Pulmonary artery endothelial cell (primary cell): ENCODE data around the gene COMMD4. TPM values are rescaled to one million over a fixed set of nuclear protein-coding genes. Genes with fewer than 3 reads are reported as not detected.

Experiments
- DNase-seq: peaks from one replicate; pipeline ENCODE4 v3.0.0-alpha.2; 2011; ENCODE audit warnings: low read depth, low spot score
- total RNA-seq: library from RNA; depleted of rRNA; stranded (reverse); fragments of >200 nt; gene quantifications from 2 replicates; pipeline ENCODE4 v1.2.3, GENCODE V29; 2014

Gene COMMD4
- total RNA-seq, 1 donor from 2014 or later = 81.1 TPM

DNA sequence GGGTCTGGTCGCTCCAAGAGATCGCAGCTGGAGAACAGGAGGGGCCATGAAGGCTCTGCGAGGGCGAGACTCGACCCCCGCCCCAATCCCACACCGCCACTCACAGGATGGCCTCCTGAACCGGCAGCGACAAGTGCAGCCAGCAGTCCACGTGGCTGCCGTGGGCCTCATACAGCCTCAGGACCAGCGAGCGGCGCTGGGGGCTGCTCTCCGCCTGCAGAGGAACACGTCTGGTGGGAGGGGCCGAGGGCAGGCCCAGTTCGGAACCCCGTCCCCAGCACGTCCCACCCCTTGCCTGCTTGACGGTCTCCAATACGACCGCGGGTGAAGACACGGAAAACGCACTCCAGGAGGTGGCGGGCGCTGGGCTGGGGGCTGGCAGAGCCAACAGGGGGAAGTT is 20.1 kb downstream of the COMMD4 start:
- no peak for DNase-seq

DNA sequence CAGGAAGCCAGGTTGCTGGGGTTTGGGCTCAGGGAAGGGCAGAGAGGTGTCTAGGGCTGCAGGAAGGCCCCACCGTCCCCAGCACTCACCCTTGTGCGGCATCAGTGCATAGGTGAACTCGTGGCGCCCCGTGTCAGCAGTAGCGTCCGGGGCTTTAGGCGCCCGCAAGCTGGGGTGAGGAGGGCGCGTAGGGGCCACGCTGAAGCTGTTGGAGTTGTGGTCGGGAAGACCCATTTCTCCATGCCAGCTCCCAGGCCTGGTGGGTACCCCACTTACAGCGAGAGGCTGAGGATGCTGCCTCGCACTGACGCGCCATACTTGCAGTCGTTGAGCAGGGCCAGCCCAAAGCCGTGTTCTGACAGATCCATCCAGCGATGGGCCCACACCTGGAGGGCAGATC is 20.7 kb downstream of the COMMD4 start:
- no peak for DNase-seq

DNA sequence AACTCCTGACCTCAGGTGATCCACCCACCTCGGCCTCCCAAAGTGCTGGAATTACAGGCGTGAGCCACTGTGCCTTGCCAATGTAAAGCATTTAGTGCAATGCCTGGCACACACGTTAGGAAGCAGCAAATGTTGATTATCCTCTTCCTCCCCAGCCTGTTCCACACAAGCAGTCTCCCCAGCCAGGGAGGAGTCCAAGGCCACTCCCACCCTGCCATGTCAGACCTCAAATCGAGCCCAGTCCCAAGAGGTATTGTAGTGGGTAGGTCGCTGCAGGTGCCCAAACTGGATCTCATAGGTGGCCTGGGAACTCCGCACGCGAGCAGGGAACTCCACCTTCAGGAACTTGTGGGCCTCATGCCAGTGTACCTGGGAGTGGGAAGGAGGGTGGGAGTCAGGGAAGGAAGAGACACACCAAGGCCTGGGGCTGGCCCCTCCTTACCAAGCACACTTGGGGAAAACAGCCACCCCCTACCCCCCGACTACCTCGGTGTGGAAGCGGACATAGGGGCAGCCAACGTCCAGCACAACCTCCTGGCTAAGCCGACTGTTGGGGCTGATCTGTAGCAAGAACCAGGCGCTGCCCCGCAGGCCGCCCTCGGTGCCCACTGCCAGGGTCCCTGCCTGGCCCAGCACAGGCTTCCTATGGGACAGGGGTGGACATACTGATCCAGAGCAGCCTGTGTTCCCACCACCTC is 22.3 kb downstream of the COMMD4 start:
- DNase-seq = no peak

DNA sequence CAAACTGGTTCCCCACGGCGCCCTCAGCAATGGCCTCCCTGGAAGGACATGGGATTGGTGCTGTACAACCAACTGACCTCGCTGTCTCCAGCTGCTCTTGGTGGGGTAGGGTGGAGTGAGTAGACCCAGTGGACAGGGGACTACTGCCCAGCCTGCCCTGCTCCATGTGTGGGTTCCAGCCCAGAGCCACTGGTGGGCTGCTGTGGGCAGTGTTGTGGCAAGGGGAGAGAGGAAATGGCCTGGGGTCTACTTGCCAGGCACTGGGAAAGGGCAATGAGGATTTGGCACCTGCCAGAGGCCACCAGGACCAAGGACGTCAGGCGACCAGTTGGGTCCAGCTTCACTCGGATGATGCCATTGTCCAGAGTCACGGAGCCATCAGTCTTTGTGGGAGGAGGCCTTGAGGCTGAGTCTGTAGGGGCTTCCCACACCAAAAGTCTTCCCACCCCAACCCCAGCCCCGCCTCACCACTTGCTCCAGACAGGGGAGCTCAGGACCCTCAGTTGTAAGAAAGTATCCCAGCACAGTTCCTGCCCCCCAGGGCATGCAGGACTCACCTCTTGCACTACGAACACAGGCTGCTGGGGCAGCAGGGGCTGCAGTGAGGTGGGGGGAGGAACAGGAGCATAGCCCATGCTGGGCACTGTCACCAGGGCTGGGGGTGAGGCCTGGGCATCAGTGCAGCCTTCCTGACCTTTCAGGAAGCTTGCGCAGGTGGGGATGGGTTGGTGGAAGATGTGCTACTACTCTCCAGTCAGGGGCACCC is 23.1 kb downstream of the COMMD4 start:
- DNase-seq = no peak

DNA sequence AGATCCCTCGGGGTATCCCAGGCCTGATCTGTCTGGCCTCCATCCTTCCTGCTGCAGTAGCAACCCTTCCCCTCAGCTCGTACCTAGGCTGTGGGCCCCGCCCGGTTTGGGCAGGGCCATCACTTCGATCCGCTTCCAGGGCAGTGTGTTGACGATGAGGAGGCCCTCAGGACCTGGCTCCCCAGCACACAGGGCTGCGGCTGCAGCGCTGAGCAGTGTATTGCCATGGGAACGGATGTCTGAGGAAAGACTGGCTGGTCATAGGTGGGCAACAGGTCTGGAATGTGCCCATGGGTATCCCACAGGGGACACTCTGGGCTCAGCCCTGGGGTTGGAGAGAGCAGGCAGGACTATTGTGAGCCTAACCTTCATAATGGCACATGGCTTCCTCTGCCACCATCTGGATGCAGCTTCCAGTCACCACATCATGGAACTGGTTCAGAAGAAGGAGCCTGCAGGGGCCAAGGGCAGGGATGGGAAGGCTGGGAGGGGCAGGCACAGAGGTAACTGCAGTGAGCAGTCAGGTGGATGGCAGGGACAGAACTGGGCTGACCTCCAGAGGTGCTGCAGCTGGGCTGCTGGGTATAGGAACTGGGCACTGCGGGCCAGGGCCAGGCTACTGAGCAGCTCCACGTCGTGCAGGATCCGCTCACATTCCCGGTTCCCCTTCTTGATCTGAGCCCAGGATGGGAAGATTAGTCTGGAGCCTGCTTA is 23.8 kb downstream of the COMMD4 start:
- no peak for DNase-seq

DNA sequence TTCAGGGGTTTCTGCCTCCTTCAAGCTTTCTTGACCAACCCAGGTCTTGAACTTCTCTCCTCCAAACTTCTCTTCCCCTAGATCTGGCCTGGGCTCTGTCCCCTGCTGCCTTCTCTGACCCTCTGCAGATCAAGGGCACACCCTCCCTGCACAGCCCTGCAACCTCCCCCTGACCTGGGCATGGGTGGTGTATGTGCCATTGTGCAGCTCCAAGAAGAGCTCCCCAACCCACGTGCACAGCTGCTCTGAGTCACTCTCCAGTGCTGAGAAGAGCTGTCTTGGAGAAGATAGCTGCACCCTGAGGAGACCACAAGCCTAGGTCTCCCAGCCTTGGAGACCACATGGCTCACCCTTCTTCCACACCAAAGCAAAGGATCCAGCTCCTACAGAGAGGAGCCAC is 24.5 kb downstream of the COMMD4 start:
- DNase-seq = no peak

DNA sequence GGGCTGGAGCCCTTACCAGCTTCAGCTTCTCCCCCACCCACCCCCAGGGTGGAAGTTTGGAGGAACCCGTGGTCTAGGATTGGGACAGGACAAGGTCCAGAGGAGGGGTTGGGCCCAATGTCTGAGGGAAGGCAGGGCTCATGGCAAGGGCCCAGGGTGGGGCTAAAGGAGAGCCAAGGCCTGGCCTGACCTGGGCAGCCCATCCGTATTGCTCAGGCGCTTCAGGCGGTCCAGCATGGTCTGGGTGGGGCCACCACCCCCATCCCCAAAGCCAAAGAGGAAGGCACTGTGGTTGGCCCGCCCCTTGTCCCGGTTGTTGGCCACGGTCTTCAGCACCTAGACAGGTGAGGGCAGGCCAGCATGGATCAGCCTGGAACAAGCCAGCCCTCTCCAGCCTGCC is 25.0 kb downstream of the COMMD4 start:
- no peak for DNase-seq

DNA sequence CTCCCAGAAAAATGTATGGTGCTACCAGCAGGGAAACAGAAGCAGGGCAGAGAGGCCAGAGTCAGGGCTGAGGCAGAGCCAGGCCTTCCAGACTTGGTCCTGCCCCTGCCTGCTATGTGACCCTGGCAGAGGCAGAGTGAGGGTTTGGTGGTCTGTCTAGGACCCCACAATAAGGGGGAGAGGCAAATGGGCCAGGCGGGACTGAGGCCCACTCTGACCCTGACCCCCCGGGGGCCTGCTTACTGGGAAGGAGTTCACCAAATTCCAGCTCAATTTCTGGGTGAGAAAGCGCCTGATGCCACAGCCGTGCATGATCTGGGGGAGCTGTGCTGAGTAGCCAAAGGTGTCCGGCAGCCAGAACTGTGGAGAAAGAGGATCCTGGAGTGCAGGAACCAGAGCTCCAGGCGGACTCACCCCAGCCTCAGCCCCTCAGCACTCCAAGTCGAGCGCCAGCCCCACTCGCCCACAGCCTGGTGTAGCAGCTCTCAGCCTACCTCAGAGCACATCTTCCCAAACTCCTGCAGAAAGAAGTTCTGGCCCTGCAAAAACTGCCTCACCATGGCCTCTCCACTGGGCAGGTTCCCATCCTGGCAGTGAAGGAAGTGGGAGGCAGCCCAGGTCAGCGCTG is 25.6 kb downstream of the COMMD4 start:
- no peak for DNase-seq

DNA sequence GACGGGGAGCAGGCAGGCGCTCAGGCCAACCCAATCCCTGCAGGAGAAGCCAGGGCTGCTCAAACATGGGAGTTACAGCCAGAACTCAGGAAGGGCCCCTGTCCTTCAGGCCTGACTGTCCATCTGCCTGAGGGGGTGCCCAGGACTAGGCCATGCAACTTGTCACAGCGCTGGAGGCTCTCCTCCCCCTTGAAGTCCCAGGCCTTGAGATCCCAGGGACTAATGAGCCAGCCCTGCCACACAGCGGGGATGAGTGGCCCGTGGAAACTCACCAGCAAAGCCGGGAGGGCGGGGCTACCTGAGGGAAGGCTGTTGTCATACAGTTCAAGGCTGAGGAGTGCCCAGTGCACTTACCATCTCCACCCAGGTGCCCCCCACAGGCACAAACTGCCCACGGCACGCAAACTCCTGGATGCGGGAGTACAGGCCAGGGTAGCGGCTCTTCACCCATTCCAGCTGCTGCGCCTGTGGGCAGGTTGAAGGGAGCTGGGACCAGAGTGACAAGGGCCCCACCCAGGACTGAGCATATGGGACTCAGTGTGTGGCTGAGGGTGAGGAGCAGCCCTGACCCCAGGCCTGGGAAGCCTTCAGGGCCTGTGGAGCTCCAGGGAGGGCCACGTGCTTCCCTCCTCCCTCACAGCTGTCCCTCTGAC is 26.3 kb downstream of the COMMD4 start:
- no peak for DNase-seq

DNA sequence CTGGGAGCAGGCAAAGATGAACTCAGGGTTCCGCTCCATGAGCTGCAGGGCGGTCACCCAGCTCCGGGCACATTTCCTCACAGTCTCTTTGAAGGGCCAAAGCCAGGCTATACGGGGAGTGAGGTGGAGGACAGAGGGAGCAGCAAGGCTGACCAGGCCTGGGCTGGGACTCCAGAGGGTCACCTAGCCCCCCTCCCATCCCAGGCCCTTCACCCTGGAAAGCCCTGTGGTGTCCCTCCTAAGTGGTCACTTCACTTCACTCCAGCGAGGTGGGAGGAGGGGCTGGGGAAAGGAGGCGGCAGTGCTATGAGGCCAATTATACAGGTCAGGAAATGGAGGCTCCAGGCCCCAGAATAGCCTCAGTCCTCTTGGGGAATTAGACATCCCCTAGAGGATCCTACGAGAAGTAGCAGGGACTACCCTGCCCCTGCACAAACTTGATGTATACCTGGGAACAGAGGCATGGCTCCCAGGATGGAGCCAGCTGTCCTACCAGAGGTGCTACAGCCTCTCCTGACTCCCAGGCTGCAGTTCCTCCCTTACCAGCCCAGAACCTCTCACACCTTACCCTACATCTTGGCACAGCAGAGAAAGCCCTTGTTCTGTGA is 26.9 kb downstream of the COMMD4 start:
- no peak for DNase-seq

DNA sequence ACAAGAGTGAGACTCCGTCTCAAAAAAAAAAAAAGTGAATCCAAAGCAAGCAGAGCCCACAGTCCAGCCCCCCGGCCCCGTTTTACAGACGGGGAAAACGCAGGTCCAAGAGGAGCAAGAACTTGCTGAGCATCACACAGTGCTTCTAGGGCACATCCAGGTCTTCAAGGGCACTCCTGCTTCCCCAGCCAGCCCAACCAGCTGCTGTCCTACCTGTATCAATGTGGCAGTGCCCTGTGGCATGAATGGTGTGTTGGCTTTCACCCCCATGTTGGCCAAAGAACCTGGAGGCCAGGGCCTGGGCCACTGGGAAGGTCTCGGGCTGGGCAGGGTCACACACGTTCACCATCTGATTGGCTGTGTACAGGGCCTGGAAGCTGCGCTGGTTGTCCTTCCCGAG is 27.9 kb downstream of the COMMD4 start:
- DNase-seq = no peak

DNA sequence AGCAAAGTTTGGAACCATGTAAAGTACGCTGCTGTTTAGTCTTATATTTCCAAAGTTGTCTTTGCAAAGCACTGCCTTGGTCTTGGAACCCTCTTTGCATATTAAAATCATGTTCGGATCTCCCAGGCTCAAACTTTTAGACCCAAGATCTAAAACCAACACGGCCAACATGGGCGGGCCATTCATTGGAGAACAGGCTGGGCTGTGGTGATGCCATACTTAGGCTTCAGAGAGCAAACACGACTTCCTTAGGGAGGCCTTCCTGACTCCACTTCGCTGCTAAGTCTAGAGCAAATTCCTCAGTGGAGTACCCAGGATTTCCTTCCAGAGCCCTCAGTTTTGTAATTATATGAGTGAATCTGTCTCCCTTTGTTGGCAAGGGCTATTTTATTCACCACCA is 29.0 kb downstream of the COMMD4 start:
- DNase-seq = no peak

DNA sequence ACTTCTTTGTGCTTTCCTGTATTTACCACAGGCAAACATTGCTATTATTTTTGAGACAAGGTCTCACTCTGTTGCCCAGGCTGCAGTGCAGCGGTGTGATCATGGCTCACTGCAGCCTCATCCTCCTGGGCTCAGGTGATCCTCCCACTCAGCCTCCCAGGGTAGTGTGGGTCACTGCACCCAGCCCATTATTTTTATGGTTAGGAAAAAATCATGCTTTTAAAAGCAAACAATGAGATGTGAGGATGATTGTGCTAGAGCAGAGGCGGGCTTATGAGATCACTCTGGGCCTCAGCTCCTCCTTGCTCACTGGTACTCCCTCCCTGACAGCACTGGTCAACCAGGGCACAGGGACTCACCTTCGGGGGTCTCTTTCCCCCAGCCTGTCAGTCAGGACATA is 30.3 kb downstream of the COMMD4 start:
- no peak for DNase-seq

DNA sequence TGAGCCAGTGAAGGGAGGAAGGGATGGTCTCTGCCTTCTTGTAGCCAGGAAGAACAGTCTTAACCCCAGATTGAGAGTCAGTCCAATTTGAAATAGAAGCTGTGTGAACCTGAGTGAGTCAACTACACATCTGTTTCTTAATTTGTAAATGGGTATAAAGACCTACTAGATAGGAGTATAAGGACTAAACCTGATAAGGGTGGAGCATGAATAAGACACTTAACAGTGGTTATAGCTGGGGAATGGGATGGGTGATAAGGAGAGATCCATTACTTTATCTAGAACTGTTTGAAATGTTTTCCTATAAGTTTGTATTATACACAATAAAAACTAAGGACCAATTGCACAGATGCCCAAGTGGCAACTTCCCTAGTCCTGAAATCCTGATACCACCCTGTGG is 31.1 kb downstream of the COMMD4 start:
- no peak for DNase-seq

DNA sequence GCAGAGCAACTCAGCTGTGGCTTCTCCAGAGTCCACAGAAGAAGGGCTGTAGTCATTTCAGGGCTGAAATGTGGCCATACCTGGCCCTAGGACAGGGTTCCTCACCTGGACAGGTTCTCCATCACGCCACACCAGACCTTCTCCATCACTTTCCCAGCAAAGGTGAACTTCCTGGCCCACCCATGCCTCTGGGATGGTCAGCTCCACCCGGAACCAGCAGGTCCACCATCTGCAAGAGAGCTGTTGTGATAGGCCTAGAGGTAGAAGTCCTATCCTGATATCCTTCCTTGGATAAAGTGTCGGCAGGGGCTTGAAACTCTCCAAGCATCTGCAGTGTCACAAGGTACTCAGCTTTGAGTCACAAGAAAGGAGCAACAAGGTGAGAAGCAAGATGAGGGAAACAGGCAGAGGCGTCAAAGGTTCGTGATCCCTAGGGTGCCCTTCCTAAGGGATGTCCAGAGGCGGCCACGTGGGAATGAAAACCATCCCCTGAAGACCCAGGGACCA is 31.6 kb downstream of the COMMD4 start:
- DNase-seq = no peak

DNA sequence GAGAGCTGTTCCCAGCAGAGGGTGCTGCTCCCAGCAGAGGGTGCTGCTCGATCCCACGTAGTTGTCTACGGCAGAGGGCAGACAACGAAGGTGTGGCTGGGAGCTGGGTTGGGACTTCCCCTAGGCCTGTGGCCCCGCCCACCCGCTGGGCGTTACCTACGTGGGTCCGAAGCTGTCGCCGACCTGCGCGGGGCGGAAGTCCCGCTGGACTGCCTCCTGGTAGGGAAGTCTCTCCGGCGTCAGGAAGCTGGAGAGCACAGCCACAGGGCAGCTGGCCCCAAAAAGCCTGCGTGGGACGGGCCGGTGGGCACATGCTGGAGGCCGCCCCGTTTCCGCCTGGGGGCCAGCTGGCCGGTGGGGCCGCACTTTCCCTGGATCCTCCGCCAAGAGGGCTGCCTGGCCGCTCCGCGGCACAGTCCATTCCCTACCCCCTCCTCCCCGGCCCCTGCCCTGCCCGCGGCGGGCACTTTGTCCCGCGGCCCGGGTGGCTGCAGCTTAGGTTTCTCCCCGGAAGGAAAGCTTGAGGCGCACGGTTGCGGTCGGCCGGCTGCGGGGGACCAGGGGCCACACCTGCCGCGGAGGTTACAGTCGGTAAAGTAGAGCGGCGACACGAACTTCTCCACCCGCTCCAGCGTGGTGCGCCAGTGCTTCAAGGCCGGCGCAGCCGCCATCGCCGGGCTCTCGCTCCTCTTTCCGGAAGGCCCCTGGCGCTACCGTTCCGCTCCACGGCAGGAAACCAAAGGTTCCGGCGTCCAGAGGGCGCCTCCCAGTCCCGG is 32.2 kb downstream of the COMMD4 start, which contains the start of gene MAN2C1:
TSS of gene MAN2C1 (minus strand) at position 695 of the 776 bp plus-strand sequence. CDS start at position 671, 24 bp downstream.
- DNase-seq = peak; percentile 72

DNA sequence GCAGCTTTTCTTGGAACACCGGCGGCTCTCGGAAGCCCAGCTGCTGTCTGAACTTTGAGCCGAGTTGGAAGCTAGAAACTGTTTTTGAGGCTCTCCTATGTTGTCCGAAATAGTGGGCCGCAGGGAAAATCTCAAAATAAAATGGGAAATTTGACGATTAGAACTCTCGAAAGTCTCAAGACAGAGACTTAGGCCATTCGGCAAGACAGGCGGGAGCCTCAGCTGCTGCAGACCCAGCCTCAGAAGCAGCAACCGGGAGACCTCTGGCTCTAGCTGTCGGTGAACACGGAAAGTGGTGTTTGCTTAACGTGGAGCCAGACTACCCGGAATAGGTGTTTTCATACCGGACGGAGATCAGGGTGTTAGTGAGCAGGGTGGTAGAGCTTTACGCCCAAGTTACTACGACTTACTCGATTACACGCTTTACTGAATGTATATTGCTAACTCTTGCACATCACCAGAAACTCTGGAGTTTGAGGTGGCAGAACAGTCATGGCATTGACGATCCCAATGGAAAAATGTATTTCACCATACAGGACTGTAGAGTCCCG is 32.9 kb downstream of the COMMD4 start:
- no peak for DNase-seq

DNA sequence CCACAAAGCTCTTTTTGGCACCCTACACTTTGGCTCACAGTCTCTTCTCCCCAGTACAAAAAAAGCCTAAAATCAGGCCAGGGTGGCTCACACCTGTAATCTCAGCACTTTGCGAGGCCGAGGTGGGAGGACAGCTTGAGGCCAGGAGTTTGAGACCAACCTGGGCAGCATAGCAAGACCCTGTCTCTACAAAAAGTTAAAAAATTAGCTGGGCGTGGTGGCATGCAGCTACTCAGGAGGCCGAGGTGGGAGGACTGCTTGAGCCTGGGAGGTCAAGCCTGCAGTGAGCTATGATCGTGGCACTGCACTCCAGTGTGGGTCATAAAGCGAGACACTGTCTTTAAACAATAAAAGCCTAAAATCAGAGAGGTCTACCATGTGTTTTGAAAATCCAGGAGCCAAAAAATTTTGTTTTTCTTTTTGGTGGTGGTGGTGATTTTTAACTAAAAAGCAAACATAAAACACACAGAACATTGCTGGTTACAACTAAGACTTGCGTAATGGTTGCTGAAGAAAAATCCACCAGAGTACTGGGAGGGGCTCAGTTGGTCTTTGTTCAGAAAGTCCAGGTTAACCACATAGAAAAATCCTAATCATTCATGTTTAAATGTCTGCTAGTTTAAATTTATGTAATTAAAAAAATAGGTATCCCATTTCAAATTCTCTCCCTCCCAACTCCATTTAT is 34.2 kb downstream of the COMMD4 start:
- no peak for DNase-seq

DNA sequence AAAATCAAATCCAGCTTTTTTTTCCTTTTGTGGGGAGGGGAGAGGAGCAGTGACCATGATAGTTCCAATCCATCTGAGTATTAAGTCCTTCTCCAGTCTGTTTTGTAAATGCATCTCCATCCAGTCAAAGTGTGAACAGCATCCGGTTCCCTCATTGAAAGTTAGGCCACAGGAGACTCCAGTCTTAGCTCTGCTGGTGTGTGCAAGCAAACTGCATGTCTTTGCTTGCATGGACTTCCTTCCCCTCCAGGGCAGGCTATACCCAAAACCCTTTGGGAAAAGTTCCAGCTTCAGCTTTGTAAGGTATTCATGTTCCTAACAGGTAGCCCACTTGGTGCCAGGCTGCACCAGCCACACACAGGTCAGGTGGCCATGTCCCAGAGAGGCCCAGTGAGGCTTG is 35.6 kb downstream of the COMMD4 start:
- no peak for DNase-seq
